PFSK-1 (cell line): ENCODE data around the gene DCLRE1A.

Experiments
- FOXP2 ChIP-seq: optimal IDR thresholded peaks from 2 replicates; pipeline ENCODE3; 2011; ENCODE audit warnings: borderline replicate concordance, control low read depth, inconsistent platforms; ENCODE audit not compliant: insufficient read depth; ENCODE audit errors: extremely low read length, extremely low read depth
- SIN3A ChIP-seq: IDR thresholded peaks from 2 replicates; pipeline ENCODE4 v1.6.1; 2012; ENCODE audit warnings: mild to moderate bottlenecking, low read length, moderate library complexity, borderline replicate concordance; ENCODE audit not compliant: insufficient read depth
- TF ChIP-seq, protein P1 (sequence below), 2 experiments: IDR thresholded peaks; 2 replicates each; pipeline versions ENCODE4 v1.6.1 to v1.8.0; 2011 to 2012; ENCODE audit warnings: low read depth in 2 of 2, low read length in 2 of 2, control low read depth in 1 of 2, inconsistent platforms in 1 of 2, mild to moderate bottlenecking in 1 of 2, moderate library complexity in 1 of 2; ENCODE audit not compliant: insufficient read depth in 1 of 2

- TF ChIP-seq SIN3A (no peak), FOXP2 (no peak)
- TF ChIP-seq, protein P1, sequence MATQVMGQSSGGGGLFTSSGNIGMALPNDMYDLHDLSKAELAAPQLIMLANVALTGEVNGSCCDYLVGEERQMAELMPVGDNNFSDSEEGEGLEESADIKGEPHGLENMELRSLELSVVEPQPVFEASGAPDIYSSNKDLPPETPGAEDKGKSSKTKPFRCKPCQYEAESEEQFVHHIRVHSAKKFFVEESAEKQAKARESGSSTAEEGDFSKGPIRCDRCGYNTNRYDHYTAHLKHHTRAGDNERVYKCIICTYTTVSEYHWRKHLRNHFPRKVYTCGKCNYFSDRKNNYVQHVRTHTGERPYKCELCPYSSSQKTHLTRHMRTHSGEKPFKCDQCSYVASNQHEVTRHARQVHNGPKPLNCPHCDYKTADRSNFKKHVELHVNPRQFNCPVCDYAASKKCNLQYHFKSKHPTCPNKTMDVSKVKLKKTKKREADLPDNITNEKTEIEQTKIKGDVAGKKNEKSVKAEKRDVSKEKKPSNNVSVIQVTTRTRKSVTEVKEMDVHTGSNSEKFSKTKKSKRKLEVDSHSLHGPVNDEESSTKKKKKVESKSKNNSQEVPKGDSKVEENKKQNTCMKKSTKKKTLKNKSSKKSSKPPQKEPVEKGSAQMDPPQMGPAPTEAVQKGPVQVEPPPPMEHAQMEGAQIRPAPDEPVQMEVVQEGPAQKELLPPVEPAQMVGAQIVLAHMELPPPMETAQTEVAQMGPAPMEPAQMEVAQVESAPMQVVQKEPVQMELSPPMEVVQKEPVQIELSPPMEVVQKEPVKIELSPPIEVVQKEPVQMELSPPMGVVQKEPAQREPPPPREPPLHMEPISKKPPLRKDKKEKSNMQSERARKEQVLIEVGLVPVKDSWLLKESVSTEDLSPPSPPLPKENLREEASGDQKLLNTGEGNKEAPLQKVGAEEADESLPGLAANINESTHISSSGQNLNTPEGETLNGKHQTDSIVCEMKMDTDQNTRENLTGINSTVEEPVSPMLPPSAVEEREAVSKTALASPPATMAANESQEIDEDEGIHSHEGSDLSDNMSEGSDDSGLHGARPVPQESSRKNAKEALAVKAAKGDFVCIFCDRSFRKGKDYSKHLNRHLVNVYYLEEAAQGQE (IDR thresholded peaks at IDR 0.05; ENCODE audit: insufficient read depth in 1 of 2, low read depth in 2 of 2, low read length in 2 of 2) = no peak
Measured at GRCh38 chr10:113865901-113866300, 12.0 kb upstream of the DCLRE1A start.
